Measurements from ENCODE around the gene YOD1. TPM values are rescaled to one million over a fixed set of nuclear protein-coding genes. Genes with fewer than 3 reads are reported as not detected.

Gene YOD1
- total and polyA plus RNA-seq, 2 donors (not counting 3 experiments of a cell fraction or from before 2014, with no cell fraction given): 1.2 to 5.9 TPM

DNA sequence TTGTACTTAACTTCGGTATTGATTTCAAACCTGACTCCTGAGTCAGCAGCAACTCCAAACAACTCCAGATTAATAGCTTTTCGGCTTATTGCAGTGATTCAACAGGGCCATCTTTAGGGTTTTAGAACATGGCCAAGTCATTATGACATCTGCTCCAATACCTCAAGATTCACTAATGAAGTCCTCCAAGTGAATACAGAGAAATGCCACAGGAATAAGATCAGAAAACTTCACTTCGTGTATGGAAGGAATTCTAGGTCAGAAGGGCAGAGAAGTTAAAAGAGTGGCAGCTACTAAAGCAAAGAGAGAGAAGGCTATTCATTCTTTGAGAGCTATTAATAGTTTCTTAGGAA is 10.9 kb downstream of the YOD1 start:
- Histone ChIP-seq H3K4me2 (ENCODE audit: insufficient read depth, low read length) (no peak overlapping the region), H3K79me2 (ENCODE audit: control insufficient read depth, insufficient read depth, low read length) (peaks cover under 1% of the 10 kb centered on the region), H4K20me1 (replicated peaks; ENCODE audit: control insufficient read depth, extremely low read depth, insufficient read depth, low read length) (no peaks in the 10 kb centered on the region), H3K36me3 (ENCODE audit: control insufficient read depth in 2 of 2, extremely low read depth in 1 of 2, insufficient read depth in 2 of 2, low read length in 2 of 2) (no peaks in the 10 kb centered on the region), H3K4me3 (replicated peaks in 1 of 3; ENCODE audit: insufficient read depth in 1 of 3, low read depth in 1 of 3, low read length in 3 of 3) (no peak overlapping the region), H3K4me1 (ENCODE audit: control insufficient read depth, extremely low read depth, insufficient read depth, low read length) (no peaks in the 10 kb centered on the region), H3K27ac (ENCODE audit: insufficient read depth, low read depth, low read length) (no peak overlapping the region), H3K9me1 (replicated peaks; ENCODE audit: control insufficient read depth, extremely low read depth, insufficient read depth, low read length) (no peaks in the 10 kb centered on the region), H2AFZ (ENCODE audit: low read depth, low read length) (no peak overlapping the region), H3K9me3 (replicated peaks; ENCODE audit: control insufficient read depth, insufficient read depth, low read length) (no peaks in the 10 kb centered on the region), H3K9ac (replicated peaks; ENCODE audit: extremely low read depth, insufficient read depth, low read length) (no peak overlapping the region), H3K27me3 (ENCODE audit: control insufficient read depth in 2 of 2, insufficient read depth in 2 of 2, low read length in 2 of 2) (peaks cover 7 to 24% of the 10 kb centered on the region in 2 experiments)
- intact Hi-C loops (cut with micrococcal nuclease): no loop called here
- TF ChIP-seq MYC (IDR thresholded peaks at IDR 0.05; ENCODE audit: low read depth, low read length) (no peak), FOS (IDR thresholded peaks at IDR 0.05; ENCODE audit: borderline replicate concordance, insufficient read depth, low read length) (no peak), POLR2AphosphoS5 (IDR thresholded peaks at IDR 0.05; ENCODE audit: insufficient read depth, low read depth, low read length) (no peak), JUN (IDR thresholded peaks at IDR 0.05; ENCODE audit: borderline replicate concordance, insufficient read depth, insufficient read length, low read depth) (no peak)
- no TSS peak for BruUV-seq (replicated peaks)
- ChIA-PET CTCF (interaction anchor here (1.2 to 1.3 kb wide), 2 partner anchors 10 to 35 kb away, joined by 4 to 5 read pairs; no protein-coding TSS in a partner anchor), POLR2A (no interaction called here)
- dilution Hi-C loops (cut with MboI; ENCODE audit: extremely low pct_ligation_motif_present, low sequenced_read_pairs): no loop called here
- DNase-seq (ENCODE audit: low read depth, low spot score) (no peak), FAIRE-seq (no peak)

DNA sequence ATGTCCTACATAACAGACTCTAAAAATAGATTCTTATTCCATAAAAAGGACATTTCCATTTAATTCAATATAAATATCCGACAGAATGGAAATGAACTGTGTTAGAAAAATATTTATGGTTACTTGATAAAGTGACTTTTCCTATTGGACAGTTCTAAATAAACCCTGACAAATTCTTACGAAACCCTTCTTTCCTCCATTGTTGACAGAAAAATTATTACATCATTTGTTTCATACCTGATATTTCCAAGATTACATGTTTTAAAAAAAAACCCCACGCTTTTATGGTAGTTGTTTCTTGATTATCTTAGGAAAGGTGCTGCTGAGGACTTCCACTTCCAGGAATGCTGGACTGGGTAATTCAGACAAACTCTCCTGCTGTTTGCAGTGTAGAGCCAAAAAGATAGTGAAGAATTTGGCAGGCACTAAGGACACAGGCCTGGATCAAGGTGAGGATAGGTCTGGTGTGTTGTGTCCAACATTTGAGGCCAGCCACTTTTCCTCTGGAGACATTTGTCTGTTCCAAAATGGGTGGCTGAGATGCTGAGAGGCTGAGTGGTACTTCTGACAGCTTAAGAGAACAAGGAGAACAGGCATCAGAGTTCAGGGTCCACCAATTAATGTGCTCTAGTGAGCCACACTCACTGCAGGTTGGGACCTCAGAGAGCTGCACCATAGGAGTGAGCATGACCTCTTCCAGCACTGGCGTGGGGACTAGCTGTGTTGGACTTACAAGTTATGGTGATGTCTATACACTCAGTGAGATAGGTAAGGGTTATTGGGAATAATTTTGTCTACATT is 11.4 kb downstream of the YOD1 start:
- no peak overlapping the region for H3K4me3 ChIP-seq (replicated peaks in 1 of 3; ENCODE audit: insufficient read depth in 1 of 3, low read depth in 1 of 3, low read length in 3 of 3)
- no peaks in the 10 kb centered on the region for H3K9me3 ChIP-seq (replicated peaks; ENCODE audit: control insufficient read depth, insufficient read depth, low read length)
- no peak overlapping the region for H2AFZ ChIP-seq (ENCODE audit: low read depth, low read length)
- POLR2A ChIA-PET: no interaction called here
- DNase-seq (ENCODE audit: low read depth, low spot score) (no peak), FAIRE-seq (no peak)
- no peak overlapping the region for H3K27ac ChIP-seq (ENCODE audit: insufficient read depth, low read depth, low read length)
- no TSS peak for BruUV-seq (replicated peaks)
- CTCF ChIA-PET: interaction anchor here (1.2 to 1.3 kb wide), 2 partner anchors 11 to 34 kb away, joined by 4 to 5 read pairs; no protein-coding TSS in a partner anchor
- no peaks in the 10 kb centered on the region for H3K9me1 ChIP-seq (replicated peaks; ENCODE audit: control insufficient read depth, extremely low read depth, insufficient read depth, low read length)
- H3K4me2 ChIP-seq (ENCODE audit: insufficient read depth, low read length): no peak overlapping the region
- no peak for TF ChIP-seq MAX (IDR thresholded peaks at IDR 0.05; ENCODE audit: insufficient read depth, insufficient read length)
- no peak for TF ChIP-seq POLR2A (IDR thresholded peaks at IDR 0.05; ENCODE audit: low read depth, low read length)
- TF ChIP-seq, protein P1, sequence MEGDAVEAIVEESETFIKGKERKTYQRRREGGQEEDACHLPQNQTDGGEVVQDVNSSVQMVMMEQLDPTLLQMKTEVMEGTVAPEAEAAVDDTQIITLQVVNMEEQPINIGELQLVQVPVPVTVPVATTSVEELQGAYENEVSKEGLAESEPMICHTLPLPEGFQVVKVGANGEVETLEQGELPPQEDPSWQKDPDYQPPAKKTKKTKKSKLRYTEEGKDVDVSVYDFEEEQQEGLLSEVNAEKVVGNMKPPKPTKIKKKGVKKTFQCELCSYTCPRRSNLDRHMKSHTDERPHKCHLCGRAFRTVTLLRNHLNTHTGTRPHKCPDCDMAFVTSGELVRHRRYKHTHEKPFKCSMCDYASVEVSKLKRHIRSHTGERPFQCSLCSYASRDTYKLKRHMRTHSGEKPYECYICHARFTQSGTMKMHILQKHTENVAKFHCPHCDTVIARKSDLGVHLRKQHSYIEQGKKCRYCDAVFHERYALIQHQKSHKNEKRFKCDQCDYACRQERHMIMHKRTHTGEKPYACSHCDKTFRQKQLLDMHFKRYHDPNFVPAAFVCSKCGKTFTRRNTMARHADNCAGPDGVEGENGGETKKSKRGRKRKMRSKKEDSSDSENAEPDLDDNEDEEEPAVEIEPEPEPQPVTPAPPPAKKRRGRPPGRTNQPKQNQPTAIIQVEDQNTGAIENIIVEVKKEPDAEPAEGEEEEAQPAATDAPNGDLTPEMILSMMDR (IDR thresholded peaks at IDR 0.05; ENCODE audit: extremely low read depth in 1 of 2, insufficient read depth in 1 of 2, low read depth in 1 of 2, low read length in 2 of 2): no peak
- TF ChIP-seq GATA2 (IDR thresholded peaks at IDR 0.05; ENCODE audit: insufficient read depth, insufficient read length, low read depth, low read length): no peak
- no peak for TF ChIP-seq MYC (IDR thresholded peaks at IDR 0.05; ENCODE audit: low read depth, low read length)
- no peak for TF ChIP-seq EZH2 (IDR thresholded peaks at IDR 0.05; ENCODE audit: borderline replicate concordance, low read depth, low read length, severe bottlenecking)
- TF ChIP-seq FOS (IDR thresholded peaks at IDR 0.05; ENCODE audit: borderline replicate concordance, insufficient read depth, low read length): no peak
- TF ChIP-seq POLR2AphosphoS5 (IDR thresholded peaks at IDR 0.05; ENCODE audit: insufficient read depth, low read depth, low read length): no peak
- no peak for TF ChIP-seq JUN (IDR thresholded peaks at IDR 0.05; ENCODE audit: borderline replicate concordance, insufficient read depth, insufficient read length, low read depth)
- H3K36me3 ChIP-seq (ENCODE audit: control insufficient read depth in 2 of 2, extremely low read depth in 1 of 2, insufficient read depth in 2 of 2, low read length in 2 of 2): no peaks in the 10 kb centered on the region
- no peaks in the 10 kb centered on the region for H3K79me2 ChIP-seq (ENCODE audit: control insufficient read depth, insufficient read depth, low read length)
- dilution Hi-C loops (cut with MboI; ENCODE audit: extremely low pct_ligation_motif_present, low sequenced_read_pairs) (no loop called here), intact Hi-C loops (cut with micrococcal nuclease) (no loop called here)
- H4K20me1 ChIP-seq (replicated peaks; ENCODE audit: control insufficient read depth, extremely low read depth, insufficient read depth, low read length): no peaks in the 10 kb centered on the region
- no peak overlapping the region for H3K9ac ChIP-seq (replicated peaks; ENCODE audit: extremely low read depth, insufficient read depth, low read length)
- H3K27me3 ChIP-seq (ENCODE audit: control insufficient read depth in 2 of 2, insufficient read depth in 2 of 2, low read length in 2 of 2): peaks cover 7 to 24% of the 10 kb centered on the region in 2 experiments
- H3K4me1 ChIP-seq (ENCODE audit: control insufficient read depth, extremely low read depth, insufficient read depth, low read length): no peaks in the 10 kb centered on the region
